Activated T-cell treated with anti-CD3 and anti-CD28 coated beads for 4 hours (primary cell): ENCODE results near the gene CMBL.
"Not testable (repeated sequence)": the region's sequence is repeated elsewhere in the genome, so short reads cannot be mapped to it uniquely, and the experiment has no call there.

ENCODE experiments used
- DNase-seq: peaks from one replicate; pipeline ENCODE4 v3.0.0-alpha.2; 2020

The CMBL gene

GRCh38 chr5:10307206-10308148 is at the start of gene CMBL:
Gene CMBL, minus strand, starts transcription at chr5:10307902. Its CDS starts 17,140 bp downstream, at chr5:10290762.
- DNase-seq = no peak

- no peak for DNase-seq
Measured at GRCh38 chr5:10355071-10355889, 47.6 kb upstream of the CMBL start.

DNA sequence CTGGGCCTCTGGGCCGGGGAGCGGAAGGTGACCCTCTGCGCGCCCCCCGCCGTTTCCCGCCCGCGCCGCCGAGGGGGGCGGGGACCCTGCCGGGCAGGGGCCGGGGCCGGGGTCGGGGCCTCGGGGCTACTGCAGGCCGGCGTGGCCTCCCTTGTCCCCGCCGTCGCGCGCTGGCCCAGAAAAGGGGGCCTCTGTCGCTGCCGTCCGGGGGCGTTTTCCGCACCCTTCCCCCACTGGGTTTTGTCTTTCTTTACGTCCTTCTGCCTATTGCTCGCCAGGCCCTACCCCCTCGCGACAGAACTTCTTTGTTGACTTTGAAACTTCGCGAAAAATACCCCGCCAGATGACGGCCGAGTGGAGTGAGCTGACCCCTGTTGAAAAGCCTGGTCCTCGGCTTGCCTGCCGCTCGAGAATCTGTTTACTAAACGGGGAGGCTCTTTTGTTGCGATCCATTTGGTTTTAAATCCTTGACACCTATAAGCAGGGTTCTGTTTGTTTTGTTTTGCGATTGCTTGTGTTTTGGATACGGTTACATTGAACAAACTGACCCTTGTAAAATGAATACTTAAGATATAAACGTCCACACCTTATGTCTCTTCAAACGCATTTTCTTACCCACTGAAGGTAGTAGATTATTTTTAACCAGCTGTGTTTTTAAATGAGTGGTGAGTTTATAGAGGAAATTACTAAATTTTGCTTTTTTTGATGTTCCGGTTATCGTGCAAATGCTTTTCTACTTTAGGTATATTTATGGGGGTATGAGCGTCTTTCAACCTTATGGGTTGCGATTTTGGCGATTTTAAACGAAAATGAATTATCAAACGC is 46.6 kb upstream of the CMBL start:
- DNase-seq = peak; percentile 41

GRCh38 chr5:10353241-10354047 is 45.7 kb upstream of the CMBL start, which contains the start of gene MARCHF6:
Gene MARCHF6, plus strand, starts transcription at chr5:10353695. Its CDS starts 204 bp downstream, at chr5:10353899.
- peak; percentile 95 for DNase-seq

- DNase-seq = peak; percentile 29
Measured at GRCh38 chr5:10352430-10353240, 44.9 kb upstream of the CMBL start.

- DNase-seq = no peak
Measured at GRCh38 chr5:10351919-10352318, 44.2 kb upstream of the CMBL start.

DNA sequence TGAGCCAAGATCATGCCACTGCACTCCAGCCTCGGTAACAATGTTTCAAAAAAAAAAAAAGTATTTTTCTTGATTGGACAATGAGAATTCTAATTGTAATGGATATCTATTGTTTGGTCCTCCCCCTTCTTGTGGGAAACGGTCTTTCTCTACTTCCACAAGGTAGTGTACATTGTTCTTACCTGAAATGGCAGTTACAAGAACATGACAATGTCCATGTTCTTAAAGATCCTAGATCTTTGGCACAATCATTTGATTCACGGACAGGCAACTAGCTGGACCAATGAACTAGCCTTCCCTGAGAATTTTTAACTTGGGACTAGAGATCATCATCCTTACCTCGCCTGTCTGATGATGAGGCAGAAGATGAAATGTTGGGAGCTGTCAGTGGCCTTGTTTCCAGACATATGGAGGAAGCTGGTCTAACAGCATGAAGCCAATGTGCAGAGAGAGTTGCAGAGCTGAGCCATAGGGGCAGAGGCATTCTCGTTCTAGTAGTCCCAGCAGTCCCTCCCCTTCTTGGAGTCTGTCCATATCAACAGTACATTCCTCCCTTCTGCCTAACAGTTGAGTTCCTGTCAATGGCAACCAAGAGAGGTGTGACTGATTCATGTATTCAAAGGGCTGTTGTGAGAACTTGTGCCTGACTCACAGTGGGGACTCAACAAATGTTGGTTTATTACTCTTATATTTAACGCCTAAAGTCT is 43.6 kb upstream of the CMBL start:
- no peak for DNase-seq

GRCh38 chr5:10348258-10348657 is 40.6 kb upstream of the CMBL start:
- no peak for DNase-seq

DNA sequence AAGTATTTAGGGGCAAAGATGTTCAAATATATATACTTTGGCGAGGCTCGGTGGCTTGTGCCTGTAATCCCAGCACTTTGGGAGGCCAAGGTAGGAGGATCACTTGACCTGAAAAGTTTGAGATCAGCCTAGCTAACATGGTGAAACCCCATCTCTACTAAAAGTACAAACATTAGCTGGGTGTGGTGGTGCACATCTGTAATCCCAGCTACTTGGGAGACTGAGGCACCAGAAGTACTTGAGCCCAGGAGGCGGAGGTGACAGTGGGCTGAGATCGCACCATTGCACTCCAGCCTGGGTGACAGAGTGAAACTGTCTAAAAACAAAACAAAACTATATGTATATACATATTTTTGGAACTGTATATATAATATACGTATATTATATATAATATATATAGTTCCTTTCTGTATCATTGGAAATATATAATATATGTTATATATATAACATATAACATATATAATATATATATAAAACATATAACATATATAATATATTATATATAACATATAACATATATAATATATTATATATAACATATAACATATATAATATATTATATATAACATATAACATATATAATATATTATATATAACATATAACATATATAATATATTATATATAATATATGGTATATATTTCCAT is 36.9 kb upstream of the CMBL start:
- not testable (repeated sequence) for DNase-seq

DNA sequence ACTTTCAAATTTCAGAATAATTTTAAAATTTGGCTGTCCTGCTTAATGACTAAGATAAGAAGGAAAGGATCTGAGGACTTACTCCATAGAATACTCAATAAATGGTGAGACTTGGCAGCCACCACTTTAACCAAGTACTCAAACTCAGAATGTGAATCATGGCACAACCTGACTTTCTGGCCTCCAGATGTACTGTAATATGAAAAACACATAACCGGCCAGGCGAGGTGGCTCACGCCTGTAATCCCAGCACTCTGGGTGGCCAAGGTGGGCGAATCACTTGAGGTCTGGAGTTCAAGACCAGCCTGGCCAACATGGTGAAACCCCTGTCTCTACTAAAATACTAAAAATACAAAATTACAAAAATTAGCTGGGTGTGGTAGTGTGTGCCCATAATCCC is 35.8 kb upstream of the CMBL start:
- DNase-seq = no peak

- DNase-seq = no peak
Measured at GRCh38 chr5:10339958-10340357, 32.3 kb upstream of the CMBL start.

- no peak for DNase-seq
Measured at GRCh38 chr5:10339058-10339811, 31.5 kb upstream of the CMBL start.

- DNase-seq = no peak
Measured at GRCh38 chr5:10338686-10339057, 31.0 kb upstream of the CMBL start.

DNA sequence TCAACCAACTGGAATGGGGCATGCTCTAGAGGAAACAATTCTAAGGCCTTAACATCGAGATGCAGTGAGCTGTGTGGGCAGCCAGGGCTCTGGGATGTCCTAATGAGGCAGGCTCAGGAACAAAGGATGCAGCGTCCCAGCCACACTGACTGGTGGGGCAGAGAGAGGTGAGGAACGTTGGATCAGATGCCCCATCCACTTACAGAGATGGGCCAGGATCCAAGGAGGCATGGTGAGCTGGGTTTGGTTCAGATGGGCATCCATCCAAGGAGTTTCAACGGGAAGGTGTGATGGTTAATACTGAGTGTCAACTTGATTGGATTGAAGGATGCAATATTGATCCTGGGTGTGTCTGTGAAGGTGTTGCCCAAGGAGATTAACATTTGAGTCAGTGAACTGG is 30.3 kb upstream of the CMBL start:
- DNase-seq = no peak

DNA sequence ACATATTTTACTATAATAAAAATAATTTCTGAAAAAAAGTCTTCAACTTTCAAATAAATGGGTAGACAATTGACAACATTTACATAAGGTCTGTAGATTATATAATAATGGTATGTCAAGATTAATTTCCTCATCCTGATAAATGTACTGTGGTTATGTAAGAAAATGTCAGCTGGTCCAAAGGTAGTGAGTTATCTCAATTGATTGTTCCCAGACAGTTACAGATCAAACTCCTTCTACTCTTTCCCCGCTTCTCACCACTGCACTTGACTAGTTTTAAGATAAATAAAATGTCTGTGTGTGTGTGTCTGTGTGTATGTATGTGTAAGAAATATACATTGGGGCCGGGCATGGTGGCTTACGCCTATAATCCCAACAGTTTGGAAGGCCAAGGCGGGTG is 29.4 kb upstream of the CMBL start:
- DNase-seq = no peak

DNA sequence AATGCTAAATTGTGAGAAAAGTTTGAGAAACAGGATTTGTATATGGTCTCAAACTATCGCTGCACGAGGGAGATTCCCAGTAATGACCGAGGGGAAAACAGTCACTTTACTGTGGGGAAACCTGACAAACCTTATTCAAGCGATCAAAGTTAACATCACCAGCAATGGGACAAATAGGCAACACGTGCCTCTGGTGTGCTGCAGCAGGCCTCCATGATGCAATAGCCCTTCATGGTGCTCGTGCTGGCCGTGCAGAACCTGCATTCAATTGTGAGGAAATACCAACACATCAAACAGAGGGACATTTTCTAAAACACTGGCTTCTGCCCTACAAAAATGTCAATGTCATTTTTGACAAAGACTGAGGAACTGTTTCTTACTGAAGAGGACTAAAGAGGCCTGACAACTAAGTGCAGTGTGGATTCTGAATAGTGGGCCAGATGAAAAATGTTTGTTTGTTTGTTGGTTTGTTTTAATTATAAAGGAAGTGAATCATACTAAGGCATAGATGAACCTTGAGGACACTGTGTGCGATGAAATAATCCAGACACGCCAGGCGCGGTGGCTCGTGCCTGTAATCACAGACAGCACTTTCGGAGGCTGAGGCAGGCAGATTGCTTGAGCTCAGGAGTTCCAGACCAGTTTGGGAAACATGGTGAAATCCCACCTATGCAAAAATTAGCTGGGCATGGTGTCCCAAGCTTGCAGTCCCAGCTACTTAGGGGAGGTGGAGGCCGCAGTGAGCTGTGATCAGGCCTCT is 28.2 kb upstream of the CMBL start:
- no peak for DNase-seq

DNA sequence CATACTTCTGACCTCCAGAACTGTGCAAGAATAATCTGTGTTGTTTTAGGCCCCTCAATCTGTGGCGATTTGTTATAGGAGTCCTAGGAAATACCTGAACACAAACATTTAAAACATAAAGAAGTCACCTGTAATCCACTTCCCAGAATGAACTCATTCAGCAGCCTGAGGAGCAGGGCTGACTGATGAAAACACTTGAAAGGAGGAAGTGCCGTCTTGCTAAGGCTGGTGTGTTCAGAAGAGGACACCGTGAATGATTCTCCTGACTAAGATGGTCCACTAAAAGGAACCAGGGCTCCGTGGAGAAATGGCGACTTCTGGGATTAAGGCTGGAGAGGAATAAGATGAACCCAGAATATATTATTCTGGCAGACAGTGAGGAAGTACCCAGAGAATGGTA is 27.1 kb upstream of the CMBL start:
- DNase-seq = no peak
